Measurements from ENCODE around the gene TMEM125. TPM values are rescaled to one million over a fixed set of nuclear protein-coding genes. Genes with fewer than 3 reads are reported as not detected.
A peak's percentile ranks its signal among the peaks of the same experiment; 100 is the strongest.

The TMEM125 gene
- total RNA-seq, 1 donor from 2014 or later, result 188 TPM

GRCh38 chr1:43234267-43234666, 35.5 kb upstream of the TMEM125 start:
- no peaks in the 10 kb centered on the region for H3K9me3 ChIP-seq
- ATAC-seq (no peak), DNase-seq (no peak)
- no peak overlapping the region for H3K27ac ChIP-seq
- peaks cover 12% of the 10 kb centered on the region for H3K4me1 ChIP-seq
- TF ChIP-seq CTCF (IDR thresholded peaks at IDR 0.05), result no peak
- H3K36me3 ChIP-seq, result no peaks in the 10 kb centered on the region
- H3K27me3 ChIP-seq, result no peaks in the 10 kb centered on the region
- no peak overlapping the region for H3K4me3 ChIP-seq
- intact Hi-C loops (cut with DNase I), result loop anchor here (10.0 kb wide), 1 partner anchor 121 kb away; the partner anchor contains the start of gene CDC20

GRCh38 chr1:43235040-43235439, 34.7 kb upstream of the TMEM125 start:
- Histone ChIP-seq H3K4me1 (peaks cover 12% of the 10 kb centered on the region), H3K27ac (no peak overlapping the region), H3K4me3 (no peak overlapping the region), H3K9me3 (no peaks in the 10 kb centered on the region), H3K36me3 (no peaks in the 10 kb centered on the region), H3K27me3 (no peaks in the 10 kb centered on the region)
- DNase-seq (no peak), ATAC-seq (no peak)
- intact Hi-C loops (cut with DNase I), result loop anchor here (10.0 kb wide), 1 partner anchor 120 kb away; the partner anchor contains the start of gene CDC20
- TF ChIP-seq CTCF (IDR thresholded peaks at IDR 0.05), result no peak

- Histone ChIP-seq H3K9me3 (no peaks in the 10 kb centered on the region), H3K27ac (no peak overlapping the region), H3K4me1 (peaks cover 9% of the 10 kb centered on the region), H3K36me3 (no peaks in the 10 kb centered on the region), H3K27me3 (no peaks in the 10 kb centered on the region), H3K4me3 (no peak overlapping the region)
- TF ChIP-seq CTCF (IDR thresholded peaks at IDR 0.05), result no peak
- intact Hi-C loops (cut with DNase I), result loop anchor here (10.0 kb wide), 1 partner anchor 119 kb away; the partner anchor contains the start of gene CDC20
- ATAC-seq, result peak; percentile 45
- no peak for DNase-seq
Observed at GRCh38 chr1:43235451-43236121, 34.2 kb upstream of the TMEM125 start.

GRCh38 chr1:43237121-43237520, 32.7 kb upstream of the TMEM125 start:
- H3K27ac ChIP-seq, result peak overlapping the region; percentile 6
- intact Hi-C loops (cut with DNase I), result loop anchor here (10.0 kb wide), 1 partner anchor 118 kb away; the partner anchor contains the start of gene CDC20
- DNase-seq, result no peak

GRCh38 chr1:43238085-43238484, 31.7 kb upstream of the TMEM125 start:
- Histone ChIP-seq H3K36me3 (no peaks in the 10 kb centered on the region), H3K27ac (peak overlapping the region; percentile 6), H3K4me1 (peaks cover 13% of the 10 kb centered on the region), H3K27me3 (no peaks in the 10 kb centered on the region), H3K9me3 (no peaks in the 10 kb centered on the region), H3K4me3 (no peak overlapping the region)
- peak; percentile 88 for ATAC-seq
- no peak for DNase-seq
- TF ChIP-seq CTCF (IDR thresholded peaks at IDR 0.05), result peak; percentile 76
- intact Hi-C loops (cut with DNase I), result loop anchor here (10.0 kb wide), 1 partner anchor 117 kb away; the partner anchor contains the start of gene CDC20

More at GRCh38 chr1:43237121-43237520, 32.7 kb upstream of the TMEM125 start:
- Histone ChIP-seq H3K4me3 (no peak overlapping the region), H3K4me1 (peaks cover 13% of the 10 kb centered on the region), H3K9me3 (no peaks in the 10 kb centered on the region), H3K36me3 (no peaks in the 10 kb centered on the region), H3K27me3 (no peaks in the 10 kb centered on the region)
- TF ChIP-seq CTCF (IDR thresholded peaks at IDR 0.05), result no peak
- no peak for ATAC-seq

Measured in upper lobe of right lung (tissue), 1 donor.